ENCODE data around the gene SLC17A8.

Gene SLC17A8

GRCh38 chr12:100359822-100360221 is 2.9 kb downstream of the SLC17A8 start:
- Histone ChIP-seq H3K4me3 (IDR thresholded peaks at IDR 0.05; ENCODE audit: insufficient read depth, low read depth, low read length) (no peak overlapping the region), H3K27me3 (ENCODE audit: insufficient read depth, low read depth) (no peaks in the 10 kb centered on the region), H3K27ac (no peak overlapping the region), H3K36me3 (ENCODE audit: insufficient read depth) (no peaks in the 10 kb centered on the region), H2AFZ (ENCODE audit: low read depth) (no peak overlapping the region), H3K9ac (no peak overlapping the region), H3K4me1 (ENCODE audit: low read depth, poor library complexity, severe bottlenecking) (no peaks in the 10 kb centered on the region), H3K79me2 (ENCODE audit: insufficient read depth, low read depth) (no peaks in the 10 kb centered on the region), H4K20me1 (ENCODE audit: insufficient read depth) (no peaks in the 10 kb centered on the region), H3K4me2 (no peak overlapping the region)
- no peak for TF ChIP-seq CTCF (conservative IDR thresholded peaks at IDR 0.05; ENCODE audit: low read depth, low read length)

- Histone ChIP-seq H3K79me2 (ENCODE audit: insufficient read depth, low read depth) (no peaks in the 10 kb centered on the region), H3K27ac (no peak overlapping the region), H3K9ac (no peak overlapping the region), H4K20me1 (ENCODE audit: insufficient read depth) (no peaks in the 10 kb centered on the region), H3K36me3 (ENCODE audit: insufficient read depth) (no peaks in the 10 kb centered on the region), H3K4me2 (no peak overlapping the region), H3K4me3 (IDR thresholded peaks at IDR 0.05; ENCODE audit: insufficient read depth, low read depth, low read length) (no peak overlapping the region), H2AFZ (ENCODE audit: low read depth) (no peak overlapping the region), H3K4me1 (ENCODE audit: low read depth, poor library complexity, severe bottlenecking) (no peaks in the 10 kb centered on the region), H3K27me3 (ENCODE audit: insufficient read depth, low read depth) (no peaks in the 10 kb centered on the region)
- no peak for TF ChIP-seq CTCF (conservative IDR thresholded peaks at IDR 0.05; ENCODE audit: low read depth, low read length)
Measured at GRCh38 chr12:100360450-100360849, 3.6 kb downstream of the SLC17A8 start.

GRCh38 chr12:100364324-100364723 is 7.5 kb downstream of the SLC17A8 start:
- Histone ChIP-seq H3K36me3 (ENCODE audit: insufficient read depth) (no peaks in the 10 kb centered on the region), H2AFZ (ENCODE audit: low read depth) (no peak overlapping the region), H3K4me2 (no peak overlapping the region), H3K4me1 (ENCODE audit: low read depth, poor library complexity, severe bottlenecking) (no peaks in the 10 kb centered on the region), H3K79me2 (ENCODE audit: insufficient read depth, low read depth) (no peaks in the 10 kb centered on the region), H4K20me1 (ENCODE audit: insufficient read depth) (no peaks in the 10 kb centered on the region), H3K27me3 (ENCODE audit: insufficient read depth, low read depth) (no peaks in the 10 kb centered on the region), H3K9ac (no peak overlapping the region), H3K4me3 (IDR thresholded peaks at IDR 0.05; ENCODE audit: insufficient read depth, low read depth, low read length) (no peak overlapping the region), H3K27ac (no peak overlapping the region)
- TF ChIP-seq CTCF (conservative IDR thresholded peaks at IDR 0.05; ENCODE audit: low read depth, low read length) = no peak

- Histone ChIP-seq H3K27me3 (ENCODE audit: insufficient read depth, low read depth) (no peaks in the 10 kb centered on the region), H3K79me2 (ENCODE audit: insufficient read depth, low read depth) (no peaks in the 10 kb centered on the region), H3K4me3 (IDR thresholded peaks at IDR 0.05; ENCODE audit: insufficient read depth, low read depth, low read length) (no peak overlapping the region), H2AFZ (ENCODE audit: low read depth) (no peak overlapping the region), H3K36me3 (ENCODE audit: insufficient read depth) (no peaks in the 10 kb centered on the region), H3K9ac (no peak overlapping the region), H3K4me1 (ENCODE audit: low read depth, poor library complexity, severe bottlenecking) (no peaks in the 10 kb centered on the region), H3K27ac (no peak overlapping the region), H3K4me2 (no peak overlapping the region), H4K20me1 (ENCODE audit: insufficient read depth) (no peaks in the 10 kb centered on the region)
- no peak for TF ChIP-seq CTCF (conservative IDR thresholded peaks at IDR 0.05; ENCODE audit: low read depth, low read length)
Measured at GRCh38 chr12:100365411-100365810, 8.5 kb downstream of the SLC17A8 start.
